Smooth muscle cell (in vitro differentiated cells): Measurements from ENCODE around the gene FOXL2. TPM values are rescaled to one million over a fixed set of nuclear protein-coding genes. Genes with fewer than 3 reads are reported as not detected.

Experiments
- DNase-seq: peaks from one replicate; lab custom pipeline; 2025; ENCODE audit not compliant: unreplicated experiment; lab: John Stamatoyannopoulos, UW
- H2AFZ ChIP-seq: fragments of 200-600 bp; sonication (generic); 2 replicates; pipeline ENCODE4 v1.6.0; 2016; ENCODE audit warnings: antibody characterized with exemption, low read depth, mild to moderate bottlenecking
- H3F3A ChIP-seq: fragments of 200-600 bp; sonication (generic); 2 replicates; pipeline ENCODE4 v1.6.0; 2017; ENCODE audit warnings: antibody characterized with exemption, low read depth
- H3K27ac ChIP-seq: fragments of 200-600 bp; sonication (generic); 2 replicates; pipeline ENCODE4 v1.5.1; 2016; ENCODE audit warnings: low read depth, mild to moderate bottlenecking
- H3K27me3 ChIP-seq: fragments of 200-600 bp; sonication (generic); 2 replicates; pipeline ENCODE4 v1.6.1; 2016; ENCODE audit warnings: low read depth, mild to moderate bottlenecking
- H3K36me3 ChIP-seq: fragments of 200-600 bp; sonication (generic); 2 replicates; pipeline ENCODE4 v1.5.1; 2016; ENCODE audit warnings: low read depth
- H3K4me1 ChIP-seq: fragments of 200-600 bp; sonication (generic); 2 replicates; pipeline ENCODE4 v1.5.1; 2016; ENCODE audit warnings: low read depth
- H3K4me2 ChIP-seq: fragments of 200-600 bp; sonication (generic); 2 replicates; pipeline ENCODE4 v1.6.0; 2016; ENCODE audit warnings: mild to moderate bottlenecking
- H3K4me3 ChIP-seq: fragments of 200-600 bp; sonication (generic); 2 replicates; pipeline ENCODE4 v1.5.1; 2016; ENCODE audit warnings: mild to moderate bottlenecking
- H3K79me2 ChIP-seq: fragments of 200-600 bp; sonication (generic); 2 replicates; pipeline ENCODE4 v1.6.0; 2016; ENCODE audit warnings: low read depth, mild to moderate bottlenecking
- H3K9ac ChIP-seq: fragments of 200-600 bp; sonication (generic); 2 replicates; pipeline ENCODE4 v1.6.0; 2016; ENCODE audit warnings: low read depth
- H3K9me3 ChIP-seq: fragments of 200-600 bp; sonication (generic); replicated peaks from 2 replicates; pipeline ENCODE4 v1.5.1; 2016; ENCODE audit warnings: low read depth
- H4K20me1 ChIP-seq: fragments of 200-600 bp; sonication (generic); 2 replicates; pipeline ENCODE4 v1.6.0; 2016; ENCODE audit warnings: low read depth
- CTCF ChIP-seq: fragments of 200-600 bp; sonication (generic); IDR thresholded peaks from 2 replicates; pipeline ENCODE4 v1.5.1; 2017; ENCODE audit warnings: borderline replicate concordance, mild to moderate bottlenecking, antibody characterized with exemption; ENCODE audit not compliant: insufficient read depth, poor library complexity, severe bottlenecking
- WGBS: methylation state at CpG from one replicate; pipeline ENCODE4 v1.1.7; 2016; ENCODE audit warnings: low lambda C conversion rate; 5-methylcytosine and 5-hydroxymethylcytosine counted together
- polyA plus RNA-seq: library from polyadenylated mRNA; unstranded; fragments of >200 nt; fragmentation: Nextera tagmentation; extraction: Ambion mirVana; gene quantifications from 2 replicates; pipeline ENCODE4 v1.2.1, GENCODE V29; 2016
- total RNA-seq: library from RNA; depleted of rRNA; stranded (reverse); fragments of >200 nt; gene quantifications from 2 replicates; pipeline ENCODE4 v1.2.3, GENCODE V29; 2014

FOXL2 gene
- total and polyA plus RNA-seq, 2 experiments from 2014 or later, result not detected

- no peak overlapping the region for H2AFZ ChIP-seq
- no peak for TF ChIP-seq CTCF
Measured at GRCh38 chr3:138901567-138901966, 45.4 kb downstream of the FOXL2 start.

GRCh38 chr3:138899351-138899991 lies 47.5 kb downstream of the FOXL2 start:
- no peak for DNase-seq

More at GRCh38 chr3:138901567-138901966, 45.4 kb downstream of the FOXL2 start:
- no peak for DNase-seq
- Histone ChIP-seq H3K9ac (no peak overlapping the region), H3K9me3 (no peaks in the 10 kb centered on the region), H3K4me1 (no peaks in the 10 kb centered on the region), H4K20me1 (no peaks in the 10 kb centered on the region), H3F3A (no peaks in the 10 kb centered on the region), H3K4me3 (no peak overlapping the region), H3K27ac (no peak overlapping the region), H3K36me3 (no peaks in the 10 kb centered on the region), H3K79me2 (no peaks in the 10 kb centered on the region), H3K27me3 (no peaks in the 10 kb centered on the region), H3K4me2 (no peak overlapping the region)
- WGBS, result 74% methylated on average over 8 of the region's 8 CpGs

GRCh38 chr3:138898708-138899107 lies 48.2 kb downstream of the FOXL2 start:
- Histone ChIP-seq H2AFZ (no peak overlapping the region), H3K4me1 (no peaks in the 10 kb centered on the region), H3K4me2 (no peak overlapping the region)

More at GRCh38 chr3:138899351-138899991, 47.5 kb downstream of the FOXL2 start:
- Histone ChIP-seq H3K9me3 (no peaks in the 10 kb centered on the region), H3K4me2 (no peak overlapping the region), H3K27me3 (no peaks in the 10 kb centered on the region), H3K36me3 (no peaks in the 10 kb centered on the region), H3K4me1 (no peaks in the 10 kb centered on the region), H2AFZ (no peak overlapping the region), H3K9ac (no peak overlapping the region), H3F3A (no peaks in the 10 kb centered on the region), H3K4me3 (no peak overlapping the region), H4K20me1 (no peaks in the 10 kb centered on the region), H3K27ac (no peak overlapping the region), H3K79me2 (no peaks in the 10 kb centered on the region)
- TF ChIP-seq CTCF, result no peak
- 93% methylated on average over 5 of the region's 5 CpGs for WGBS

More at GRCh38 chr3:138898708-138899107, 48.2 kb downstream of the FOXL2 start:
- H3F3A ChIP-seq, result no peaks in the 10 kb centered on the region
- no peaks in the 10 kb centered on the region for H3K27me3 ChIP-seq
- H3K36me3 ChIP-seq, result no peaks in the 10 kb centered on the region
- H3K4me3 ChIP-seq, result no peak overlapping the region
- no peaks in the 10 kb centered on the region for H4K20me1 ChIP-seq
- H3K79me2 ChIP-seq, result no peaks in the 10 kb centered on the region
- DNase-seq, result no peak
- no peaks in the 10 kb centered on the region for H3K9me3 ChIP-seq
- H3K9ac ChIP-seq, result no peak overlapping the region
- TF ChIP-seq CTCF, result no peak
- H3K27ac ChIP-seq, result no peak overlapping the region
